Ovary (tissue), 9 donors: ENCODE measurements around the gene HS1BP3. TPM values are rescaled to one million over a fixed set of nuclear protein-coding genes. Genes with fewer than 3 reads are reported as not detected.

Experiments used
- DNase-seq, 5 donors: peaks; one replicate each; pipeline ENCODE4 v3.0.0-alpha.2; 2019 to 2020
- H3K27ac ChIP-seq, 2 donors: fragments of 200-600 bp; one replicate each; pipeline versions ENCODE4 v1.5.1 to v1.8.0; 2019 to 2022
- H3K27me3 ChIP-seq: fragments of 200-600 bp; one replicate; pipeline ENCODE4 v1.8.0; 2022
- H3K36me3 ChIP-seq: fragments of 200-600 bp; sonication (generic); one replicate; pipeline ENCODE4 v1.5.1; 2019
- H3K4me1 ChIP-seq: one replicate; pipeline ENCODE4 v1.8.1; 2013; ENCODE audit warnings: mild to moderate bottlenecking, moderate library complexity; ENCODE audit not compliant: insufficient read depth
- H3K4me3 ChIP-seq: fragments of 200-600 bp; sonication (generic); one replicate; pipeline ENCODE4 v1.5.1; 2017
- H3K9me3 ChIP-seq, 2 donors: fragments of 200-600 bp in 1 of 2; sonication (generic) in 1 of 2; one replicate each; pipeline versions ENCODE4 v1.5.1 to v1.8.1; 2013 to 2019; ENCODE audit warnings: mild to moderate bottlenecking in 1 of 2, moderate library complexity in 1 of 2
- EP300 ChIP-seq: sonication (generic); formaldehyde crosslinking; IDR thresholded peaks from one replicate; pipeline ENCODE4 v1.6.1; 2017; ENCODE audit warnings: antibody characterized with exemption
- POLR2A ChIP-seq: fragments of 450-650 bp; IDR thresholded peaks from one replicate; pipeline ENCODE4 v1.6.1; 2017; ENCODE audit warnings: antibody characterized with exemption, mild to moderate bottlenecking, moderate library complexity
- WGBS, 3 donors: extraction: QIAGEN DNeasy Blood & Tissue Kit in 1 of 3; methylation state at CpG; one replicate each; pipeline versions ENCODE4 v1.1.5 to v1.1.7; 2013 to 2017; 5-methylcytosine and 5-hydroxymethylcytosine counted together
- intact Hi-C, 4 donors: fragments of 100-400 bp; cut with DNase I; formaldehyde crosslinking; loops; one replicate each; pipeline versions ENCODE4 v1.11.0 to v1.15.1; 2022 to 2023
- polyA plus RNA-seq, 2 donors: library from polyadenylated mRNA; stranded (reverse); fragments of 200-250 nt in 1 of 2; fragments of 350-450 nt in 1 of 2; fragmentation: Illumina TruSeq in 1 of 2; extraction: RNeasy Lipid Tissue Mini Kit (QIAGEN cat#74804) in 1 of 2; gene quantifications; one replicate each; pipeline ENCODE4 v1.2.3, GENCODE V29; 2013 to 2014
- total RNA-seq, 7 donors: library from RNA; depleted of rRNA in 2 of 7; stranded (reverse); fragments of >200 nt in 2 of 7; fragmentation: NEBNext Ultra II Directional in 3 of 7; extraction: Animal tissue kit (Norgen Biotek cat#: 25700) in 3 of 7; gene quantifications; one replicate each; pipeline versions ENCODE4 v1.1.0 to v1.2.4, GENCODE V29; 2016 to 2023
- TF ChIP-seq, protein P1 (sequence below), 3 donors: fragments of 450-650 bp in 2 of 3; fragments of 200-600 bp in 1 of 3; IDR thresholded peaks; one replicate each; pipeline versions ENCODE4 v1.5.1 to v1.8.0; 2016 to 2022; ENCODE audit warnings: antibody characterized with exemption in 3 of 3, mild to moderate bottlenecking in 1 of 3
- donor health status: DM: no; HTN: no; CAD: no; lungs with moderate emphysema.
- donor health status: DM: no; HTN: no; CAD: no.
- donor health status: Bipolar disorder and iron deficiency.
- donor health status: DM: yes; HTN: yes; CAD: no.
- donor health status: DM: no; HTN: no; CAD: no.
- donor health status: DM: yes; HTN: yes; CAD: no.

Gene HS1BP3
- total and polyA plus RNA-seq, 9 donors, result 12.0 to 24.4 (median 22.2) TPM

- no peak overlapping the region for H3K27ac ChIP-seq
- DNase-seq, result peak in 1 of 5 donors; percentile 43
- intact Hi-C loops, result loop anchor here in 1 of 4 donors (5.0 kb wide), 1 partner anchor 264 kb away; no protein-coding TSS in a partner anchor
Observed at GRCh38 chr2:20641123-20641985, 9.5 kb downstream of the HS1BP3 start.

GRCh38 chr2:20640411-20641122 is 10.3 kb downstream of the HS1BP3 start:
- TF ChIP-seq, protein P1, sequence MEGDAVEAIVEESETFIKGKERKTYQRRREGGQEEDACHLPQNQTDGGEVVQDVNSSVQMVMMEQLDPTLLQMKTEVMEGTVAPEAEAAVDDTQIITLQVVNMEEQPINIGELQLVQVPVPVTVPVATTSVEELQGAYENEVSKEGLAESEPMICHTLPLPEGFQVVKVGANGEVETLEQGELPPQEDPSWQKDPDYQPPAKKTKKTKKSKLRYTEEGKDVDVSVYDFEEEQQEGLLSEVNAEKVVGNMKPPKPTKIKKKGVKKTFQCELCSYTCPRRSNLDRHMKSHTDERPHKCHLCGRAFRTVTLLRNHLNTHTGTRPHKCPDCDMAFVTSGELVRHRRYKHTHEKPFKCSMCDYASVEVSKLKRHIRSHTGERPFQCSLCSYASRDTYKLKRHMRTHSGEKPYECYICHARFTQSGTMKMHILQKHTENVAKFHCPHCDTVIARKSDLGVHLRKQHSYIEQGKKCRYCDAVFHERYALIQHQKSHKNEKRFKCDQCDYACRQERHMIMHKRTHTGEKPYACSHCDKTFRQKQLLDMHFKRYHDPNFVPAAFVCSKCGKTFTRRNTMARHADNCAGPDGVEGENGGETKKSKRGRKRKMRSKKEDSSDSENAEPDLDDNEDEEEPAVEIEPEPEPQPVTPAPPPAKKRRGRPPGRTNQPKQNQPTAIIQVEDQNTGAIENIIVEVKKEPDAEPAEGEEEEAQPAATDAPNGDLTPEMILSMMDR (IDR thresholded peaks at IDR 0.05), result no peak
- TF ChIP-seq EP300 (no peak), POLR2A (no peak)
- intact Hi-C loops, result loop anchor here in 1 of 4 donors (5.0 kb wide), 1 partner anchor 263 kb away; no protein-coding TSS in a partner anchor
- H3K4me3 ChIP-seq, result no peak overlapping the region
- H3K27me3 ChIP-seq, result no peaks in the 10 kb centered on the region
- DNase-seq, result peak in 2 of 5 donors; percentile 69 to 77
- H3K4me1 ChIP-seq, result peaks cover 8% of the 10 kb centered on the region
- H3K9me3 ChIP-seq, result no peaks in the 10 kb centered on the region
- 57 to 66% (median 61%) methylated on average over 14 of the region's 14 CpGs for WGBS, 3 donors
- no peaks in the 10 kb centered on the region for H3K36me3 ChIP-seq
- H3K27ac ChIP-seq, result no peak overlapping the region

More at GRCh38 chr2:20641123-20641985, 9.5 kb downstream of the HS1BP3 start:
- WGBS, 3 donors, result 77 to 81% (median 81%) methylated on average over 23 of the region's 23 CpGs
- H3K27me3 ChIP-seq, result no peaks in the 10 kb centered on the region
- H3K9me3 ChIP-seq, result no peaks in the 10 kb centered on the region
- TF ChIP-seq, protein P1 (IDR thresholded peaks at IDR 0.05), result no peak
- TF ChIP-seq EP300, result peak; percentile 57
- TF ChIP-seq POLR2A, result no peak
- H3K4me1 ChIP-seq, result peaks cover 3% of the 10 kb centered on the region
- no peak overlapping the region for H3K4me3 ChIP-seq
- H3K36me3 ChIP-seq, result no peaks in the 10 kb centered on the region

DNA sequence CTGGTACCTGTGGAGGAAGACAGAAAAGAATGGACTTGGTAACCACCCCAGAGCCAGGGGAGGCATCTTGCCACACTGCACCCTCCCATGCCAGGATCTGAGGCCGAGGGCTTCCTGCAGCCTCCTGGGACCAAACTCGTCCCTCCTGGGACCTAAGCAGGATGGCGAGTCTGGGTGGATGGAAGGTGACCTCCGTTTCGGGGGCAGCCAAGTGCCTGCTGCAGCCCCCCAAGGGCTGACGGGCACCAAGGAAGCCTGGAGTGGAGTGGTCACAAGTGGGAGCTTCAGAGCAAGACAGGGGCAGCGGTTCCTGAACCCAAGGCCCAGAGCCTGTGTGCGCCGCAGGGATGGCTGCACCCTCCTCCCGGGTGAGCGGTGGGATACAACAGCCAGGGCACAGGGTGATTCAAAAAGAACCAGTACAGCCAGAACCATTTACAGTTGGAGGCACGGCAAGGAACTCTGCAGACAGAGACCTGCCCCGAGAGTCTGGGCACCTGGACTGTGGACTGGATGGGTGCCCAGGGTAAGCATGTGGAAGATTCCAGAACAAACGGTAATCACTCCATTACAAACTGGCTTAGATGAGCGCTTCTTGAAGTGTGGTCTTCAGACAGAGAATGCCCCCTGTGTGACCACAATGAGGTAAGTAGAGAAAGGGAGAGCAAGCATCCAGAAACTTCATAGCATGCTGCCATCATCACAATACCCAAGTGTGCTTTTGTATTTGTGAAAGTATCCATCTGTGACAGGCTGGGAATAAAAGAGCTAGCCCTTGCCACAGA is 12.1 kb downstream of the HS1BP3 start:
- Histone ChIP-seq H3K27me3 (no peaks in the 10 kb centered on the region), H3K27ac (no peak overlapping the region), H3K9me3 (no peaks in the 10 kb centered on the region), H3K4me3 (no peak overlapping the region), H3K36me3 (no peaks in the 10 kb centered on the region), H3K4me1 (peaks cover 8% of the 10 kb centered on the region)
- DNase-seq, result peak in 1 of 5 donors; percentile 17
- intact Hi-C loops, result no loop called here
- TF ChIP-seq POLR2A, result no peak
- TF ChIP-seq EP300, result no peak
- TF ChIP-seq, protein P1 (IDR thresholded peaks at IDR 0.05), result no peak
- WGBS, 3 donors, result 90 to 93% (median 91%) methylated on average over 15 of the region's 15 CpGs

- intact Hi-C loops, result no loop called here
Observed at GRCh38 chr2:20638014-20638413, 12.9 kb downstream of the HS1BP3 start.

More at GRCh38 chr2:20638014-20638413, 12.9 kb downstream of the HS1BP3 start:
- Histone ChIP-seq H3K36me3 (no peaks in the 10 kb centered on the region), H3K4me1 (peaks cover 8% of the 10 kb centered on the region), H3K9me3 (no peaks in the 10 kb centered on the region), H3K27me3 (no peaks in the 10 kb centered on the region), H3K4me3 (no peak overlapping the region), H3K27ac (no peak overlapping the region)
- TF ChIP-seq, protein P1 (IDR thresholded peaks at IDR 0.05), result no peak
- TF ChIP-seq EP300 (no peak), POLR2A (no peak)
- WGBS, 3 donors, result 91 to 94% (median 93%) methylated on average over 13 of the region's 13 CpGs
- peak in 1 of 5 donors; percentile 31 for DNase-seq
